Subcutaneous abdominal adipose tissue (tissue), 5 donors: ENCODE results near the gene ASMTL.
"Not testable (repeated sequence)": the region's sequence is repeated elsewhere in the genome, so short reads cannot be mapped to it uniquely, and the experiment has no call there.

Source experiments
- H3K27ac ChIP-seq: one replicate; pipeline ENCODE4 v1.7.0; 2013; ENCODE audit warnings: low read depth, mild to moderate bottlenecking, inconsistent platforms, low read length, moderate library complexity
- H3K27me3 ChIP-seq, 5 donors: one replicate each; pipeline ENCODE4 v1.7.0; 2013; ENCODE audit warnings: low read length in 5 of 5, inconsistent platforms in 1 of 5; ENCODE audit not compliant: control insufficient read depth in 5 of 5, insufficient read depth in 4 of 5
- H3K36me3 ChIP-seq, 5 donors: one replicate each; pipeline ENCODE4 v1.7.0; 2013; ENCODE audit warnings: low read length in 5 of 5; ENCODE audit not compliant: control insufficient read depth in 5 of 5, insufficient read depth in 5 of 5
- H3K4me1 ChIP-seq, 5 donors: one replicate each; pipeline ENCODE4 v1.7.0; 2013; ENCODE audit warnings: low read length in 5 of 5, mild to moderate bottlenecking in 3 of 5, moderate library complexity in 1 of 5; ENCODE audit not compliant: control insufficient read depth in 5 of 5, insufficient read depth in 5 of 5
- H3K4me3 ChIP-seq, 5 donors: one replicate each; pipeline ENCODE4 v1.7.0; 2013; ENCODE audit warnings: low read length in 5 of 5, low read depth in 1 of 5
- H3K9ac ChIP-seq, 5 donors: one replicate each; pipeline ENCODE4 v1.7.0; 2013; ENCODE audit warnings: low read length in 5 of 5, mild to moderate bottlenecking in 4 of 5, moderate library complexity in 3 of 5
- H3K9me3 ChIP-seq, 5 donors: one replicate each; pipeline ENCODE4 v1.7.0; 2013; ENCODE audit warnings: low read length in 5 of 5; ENCODE audit not compliant: control insufficient read depth in 5 of 5
- donor health status: healthy.
- donor health status: healthy.
- donor health status: healthy.
- donor health status: healthy.
- donor health status: healthy.

ASMTL gene

DNA sequence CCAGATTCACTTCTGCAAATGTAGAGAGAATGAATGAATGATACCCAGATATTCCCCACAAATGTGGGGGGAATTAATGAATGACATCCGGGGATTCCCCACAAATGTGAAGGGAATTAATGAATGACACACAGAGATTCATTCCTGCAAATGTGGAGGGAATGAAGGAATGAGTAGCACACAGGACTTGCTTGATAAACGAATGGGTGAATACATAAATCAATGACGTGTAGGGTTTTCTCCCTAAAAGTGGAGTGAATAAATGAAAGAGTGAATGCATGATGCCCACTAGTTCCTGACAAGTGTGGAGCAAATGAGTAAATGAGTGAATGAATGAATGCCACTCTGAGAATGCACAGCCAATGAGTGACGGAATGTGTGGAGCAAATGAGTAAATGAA, 38.5 kb upstream of the ASMTL start:
- not testable (repeated sequence) for H3K27me3 ChIP-seq, H3K9me3 ChIP-seq, H3K36me3 ChIP-seq, H3K4me3 ChIP-seq, H3K27ac ChIP-seq, H3K9ac ChIP-seq
- peaks cover 0 to 32% (median 19%) of the 10 kb centered on the region in 5 donors for H3K4me1 ChIP-seq

DNA sequence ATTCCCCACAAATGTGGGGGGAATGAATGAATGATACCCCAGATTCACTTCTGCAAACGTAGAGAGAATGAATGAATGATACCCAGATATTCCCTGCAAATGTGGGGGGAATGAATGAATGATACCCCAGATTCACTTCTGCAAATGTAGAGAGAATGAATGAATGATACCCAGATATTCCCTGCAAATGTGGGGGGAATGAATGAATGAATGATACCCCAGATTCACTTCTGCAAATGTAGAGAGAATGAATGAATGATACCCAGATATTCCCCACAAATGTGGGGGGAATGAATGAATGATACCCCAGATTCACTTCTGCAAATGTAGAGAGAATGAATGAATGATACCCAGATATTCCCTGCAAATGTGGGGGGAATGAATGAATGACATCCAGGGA, 38.0 kb upstream of the ASMTL start:
- not testable (repeated sequence) for H3K36me3 ChIP-seq, H3K9me3 ChIP-seq, H3K9ac ChIP-seq, H3K4me3 ChIP-seq, H3K27ac ChIP-seq, H3K27me3 ChIP-seq
- peaks cover 0 to 36% (median 21%) of the 10 kb centered on the region in 5 donors for H3K4me1 ChIP-seq

DNA sequence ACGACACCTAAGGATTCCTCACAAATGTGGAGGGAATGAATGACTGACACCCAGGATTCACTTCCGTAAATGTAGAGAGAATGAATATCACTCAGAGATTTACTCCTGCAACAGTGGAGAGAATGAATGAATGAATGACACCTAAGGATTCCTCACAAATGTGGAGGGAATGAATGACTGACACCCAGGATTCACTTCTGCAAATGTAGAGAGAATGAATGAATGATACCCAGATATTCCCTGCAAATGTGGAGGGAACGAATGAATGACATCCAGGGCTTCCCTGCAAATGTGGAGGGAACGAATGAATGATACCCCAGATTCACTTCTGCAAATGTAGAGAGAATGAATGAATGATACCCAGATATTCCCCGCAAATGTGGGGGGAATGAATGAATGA, 36.6 kb upstream of the ASMTL start:
- H3K9ac ChIP-seq, H3K4me3 ChIP-seq, H3K27me3 ChIP-seq, H3K27ac ChIP-seq, H3K36me3 ChIP-seq, H3K9me3 ChIP-seq: not testable (repeated sequence)
- peaks cover 0 to 34% (median 21%) of the 10 kb centered on the region in 5 donors for H3K4me1 ChIP-seq

DNA sequence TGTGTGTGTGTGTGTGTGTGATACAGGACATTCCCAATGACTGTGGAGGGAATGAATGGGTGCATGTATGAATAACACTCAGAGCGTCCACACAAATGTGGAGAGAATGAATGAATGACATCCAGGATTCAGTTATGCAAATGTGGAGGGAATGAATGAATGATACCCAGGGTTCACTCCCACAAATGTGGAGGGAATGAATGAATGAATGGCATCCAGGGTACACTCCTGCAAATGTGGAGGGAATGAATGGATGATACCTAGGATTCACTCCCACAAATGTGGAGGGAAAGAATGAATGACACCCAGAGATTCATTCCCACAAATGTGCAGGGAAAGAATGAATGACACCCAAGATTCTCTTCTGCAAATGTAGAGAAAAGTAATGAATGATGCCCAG, 36.0 kb upstream of the ASMTL start:
- Histone ChIP-seq H3K27me3 (peaks cover 0 to 8% (median 0%) of the 10 kb centered on the region in 5 donors), H3K9me3 (peaks cover 0 to 4% (median 3%) of the 10 kb centered on the region in 5 donors), H3K9ac (no peak overlapping the region), H3K4me3 (no peak overlapping the region), H3K27ac (no peak overlapping the region), H3K36me3 (no peaks in the 10 kb centered on the region), H3K4me1 (peaks cover 0 to 28% (median 15%) of the 10 kb centered on the region in 5 donors)

DNA sequence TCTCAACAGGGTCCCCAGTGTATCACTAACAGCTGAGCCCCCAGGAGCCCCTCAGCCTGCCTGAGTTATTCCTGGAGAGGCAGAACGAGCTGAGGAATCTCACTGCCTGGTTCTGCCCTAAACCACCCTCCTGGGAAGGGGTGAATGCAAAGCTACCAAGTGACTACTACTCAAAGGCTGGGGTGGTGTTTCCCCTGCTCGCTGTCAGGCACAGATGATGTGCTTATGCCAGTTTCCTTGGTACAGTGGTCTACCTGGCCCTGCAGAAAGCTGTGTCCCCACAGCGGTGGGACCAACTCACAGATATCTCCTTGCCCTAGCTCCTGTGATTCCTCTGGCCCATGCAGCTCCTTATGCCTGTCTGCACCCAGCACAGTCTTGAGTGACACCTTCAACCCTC, 35.4 kb upstream of the ASMTL start:
- peaks cover 0 to 4% (median 3%) of the 10 kb centered on the region in 5 donors for H3K9me3 ChIP-seq
- peaks cover 0 to 25% (median 13%) of the 10 kb centered on the region in 5 donors for H3K4me1 ChIP-seq
- H3K27ac ChIP-seq: no peak overlapping the region
- no peaks in the 10 kb centered on the region for H3K36me3 ChIP-seq
- H3K9ac ChIP-seq: no peak overlapping the region
- H3K27me3 ChIP-seq: peaks cover 0 to 8% (median 0%) of the 10 kb centered on the region in 5 donors
- H3K4me3 ChIP-seq: no peak overlapping the region

DNA sequence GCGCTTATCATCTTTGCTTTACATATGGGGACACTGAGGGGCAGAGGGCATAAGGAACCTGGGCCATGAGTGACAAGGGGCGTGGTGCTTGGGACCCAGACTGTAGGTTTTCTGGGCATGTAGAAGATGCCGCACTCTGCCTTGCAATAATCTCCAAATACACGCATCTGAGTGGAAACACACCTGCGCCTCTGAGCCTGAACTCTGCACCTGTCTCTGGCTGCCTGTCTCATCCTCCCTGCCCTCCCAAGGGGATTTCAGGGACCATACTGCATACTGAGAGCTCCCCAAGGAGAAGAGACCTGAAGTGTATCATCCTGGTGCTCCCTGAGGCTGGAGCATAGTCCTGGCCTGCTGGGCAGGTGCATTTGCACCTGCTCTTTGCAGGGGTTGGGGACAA, 34.7 kb upstream of the ASMTL start:
- no peaks in the 10 kb centered on the region for H3K36me3 ChIP-seq
- H3K9ac ChIP-seq: no peak overlapping the region
- no peak overlapping the region for H3K27ac ChIP-seq

DNA sequence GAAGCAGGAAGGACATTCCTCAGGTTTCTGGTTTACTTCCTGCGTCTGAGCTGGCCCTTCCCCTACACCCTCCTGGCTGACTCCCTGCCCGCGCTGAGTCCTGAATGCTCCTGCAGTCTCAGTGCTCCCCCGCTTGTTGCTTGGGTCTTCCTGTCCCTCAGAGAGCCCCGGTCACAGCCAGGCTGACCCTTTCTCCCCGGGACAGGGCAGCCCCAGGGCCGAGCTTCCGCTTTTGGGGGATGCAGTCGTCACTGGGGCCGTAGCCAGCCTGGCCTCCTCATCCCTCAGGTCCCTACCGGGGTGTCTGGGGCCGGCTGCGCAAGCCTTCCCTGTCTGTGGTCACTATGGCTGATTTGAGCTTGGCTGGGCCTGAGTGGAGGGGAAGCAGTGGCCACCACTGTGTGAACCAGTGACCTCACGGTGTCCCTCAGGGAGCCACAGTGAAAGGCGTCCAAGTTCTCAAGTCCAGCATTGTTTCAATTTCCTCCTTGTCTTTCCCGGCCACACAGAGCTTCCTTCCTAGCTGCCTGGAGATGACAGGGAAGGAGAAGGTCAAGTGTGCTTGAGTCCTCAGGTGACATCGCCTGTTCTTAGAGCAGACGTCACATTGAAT, 34.1 kb upstream of the ASMTL start:
- peaks cover 0 to 4% (median 3%) of the 10 kb centered on the region in 5 donors for H3K9me3 ChIP-seq
- H3K9ac ChIP-seq: peak overlapping the region in 1 of 5 donors; percentile 64
- peaks cover 4 to 31% (median 13%) of the 10 kb centered on the region in 5 donors for H3K4me1 ChIP-seq
- H3K36me3 ChIP-seq: no peaks in the 10 kb centered on the region
- H3K4me3 ChIP-seq: peak overlapping the region in 1 of 5 donors; percentile 15
- H3K27ac ChIP-seq: peak overlapping the region; percentile 66
- peaks cover 0 to 8% (median 0%) of the 10 kb centered on the region in 5 donors for H3K27me3 ChIP-seq

More for the DNA sequence above, 34.7 kb upstream of the ASMTL start:
- H3K4me3 ChIP-seq: no peak overlapping the region
- peaks cover 0 to 4% (median 3%) of the 10 kb centered on the region in 5 donors for H3K9me3 ChIP-seq
- H3K27me3 ChIP-seq: peaks cover 0 to 8% (median 0%) of the 10 kb centered on the region in 5 donors
- peaks cover 0 to 25% (median 13%) of the 10 kb centered on the region in 5 donors for H3K4me1 ChIP-seq

DNA sequence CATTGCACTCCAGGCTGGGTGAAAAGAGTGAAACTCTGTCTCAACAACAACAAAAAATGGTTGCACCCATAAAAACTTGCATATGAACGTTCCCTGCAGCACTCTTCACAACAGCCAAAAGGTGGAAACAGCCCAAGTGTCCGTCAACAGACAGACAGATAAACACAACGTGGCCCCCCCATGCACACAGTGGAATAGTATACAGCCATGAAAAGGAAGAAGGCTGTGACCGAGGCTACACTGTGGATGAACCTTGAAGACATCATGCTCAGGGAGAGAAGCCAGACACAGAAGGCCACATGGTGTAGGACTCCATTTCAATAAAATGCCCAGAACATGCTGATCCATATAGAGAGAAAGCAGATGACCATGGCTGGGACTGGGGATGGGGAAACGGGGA, 33.5 kb upstream of the ASMTL start:
- Histone ChIP-seq H3K27me3 (peaks cover 0 to 8% (median 0%) of the 10 kb centered on the region in 5 donors), H3K4me1 (peaks cover 4 to 37% (median 19%) of the 10 kb centered on the region in 5 donors), H3K9me3 (peaks cover 0 to 4% (median 3%) of the 10 kb centered on the region in 5 donors), H3K27ac (peak overlapping the region; percentile 66), H3K4me3 (peak overlapping the region in 1 of 5 donors; percentile 3), H3K36me3 (no peaks in the 10 kb centered on the region), H3K9ac (no peak overlapping the region)

DNA sequence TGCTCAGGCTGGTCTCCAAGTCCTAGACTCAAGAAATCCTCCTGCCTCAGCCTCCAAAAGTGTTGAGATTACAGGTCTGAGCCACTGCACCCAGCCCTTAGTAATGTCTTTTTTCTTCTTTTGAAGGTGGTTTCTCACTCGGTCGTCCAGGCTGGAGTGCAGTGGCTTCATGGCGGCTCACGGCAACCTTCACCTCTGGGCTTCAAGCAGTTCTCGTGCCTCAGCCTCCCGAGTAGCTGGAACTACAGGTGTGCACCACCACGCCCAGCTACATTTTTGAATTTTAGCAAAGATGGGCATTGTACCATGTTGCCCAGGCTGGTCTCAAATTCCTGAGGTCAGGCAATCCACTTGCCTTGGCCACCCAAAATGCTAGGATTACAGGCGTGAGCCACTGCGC, 32.3 kb upstream of the ASMTL start:
- Histone ChIP-seq H3K9me3 (peaks cover 0 to 5% (median 4%) of the 10 kb centered on the region in 5 donors), H3K4me3 (no peak overlapping the region), H3K4me1 (peaks cover 4 to 40% (median 22%) of the 10 kb centered on the region in 5 donors), H3K36me3 (no peaks in the 10 kb centered on the region), H3K9ac (no peak overlapping the region), H3K27me3 (peaks cover 0 to 8% (median 0%) of the 10 kb centered on the region in 5 donors), H3K27ac (no peak overlapping the region)

DNA sequence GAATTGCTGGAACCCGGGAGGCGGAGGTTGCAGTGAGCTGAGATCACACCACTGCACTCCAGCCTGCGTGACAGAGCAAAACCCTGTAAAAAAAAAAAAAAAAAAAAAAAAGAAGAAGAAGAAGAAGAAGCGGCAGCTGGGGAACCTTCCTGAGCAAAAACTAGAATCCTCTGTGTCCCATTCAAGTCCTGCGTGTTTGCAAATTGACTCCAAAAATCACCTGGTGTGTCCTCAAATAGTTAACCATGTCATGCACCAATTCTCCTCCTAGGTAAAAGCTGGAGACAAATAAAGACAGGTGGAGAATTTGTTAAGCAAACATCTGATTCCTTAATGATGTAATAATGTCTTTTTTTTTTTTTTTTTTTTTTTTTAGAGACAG, 31.9 kb upstream of the ASMTL start:
- Histone ChIP-seq H3K27me3 (peaks cover 0 to 8% (median 0%) of the 10 kb centered on the region in 5 donors), H3K36me3 (no peaks in the 10 kb centered on the region), H3K9me3 (peaks cover 0 to 9% (median 5%) of the 10 kb centered on the region in 5 donors), H3K27ac (no peak overlapping the region), H3K9ac (no peak overlapping the region), H3K4me3 (no peak overlapping the region), H3K4me1 (peaks cover 4 to 40% (median 22%) of the 10 kb centered on the region in 5 donors)
